ENCODE data around the gene KCNQ1. TPM values are rescaled to one million over a fixed set of nuclear protein-coding genes. Genes with fewer than 3 reads are reported as not detected.

KCNQ1 gene
- total and polyA plus RNA-seq, 2 donors (not counting 3 experiments of a cell fraction or from before 2014, with no cell fraction given) = 0.07 to 0.09 TPM

DNA sequence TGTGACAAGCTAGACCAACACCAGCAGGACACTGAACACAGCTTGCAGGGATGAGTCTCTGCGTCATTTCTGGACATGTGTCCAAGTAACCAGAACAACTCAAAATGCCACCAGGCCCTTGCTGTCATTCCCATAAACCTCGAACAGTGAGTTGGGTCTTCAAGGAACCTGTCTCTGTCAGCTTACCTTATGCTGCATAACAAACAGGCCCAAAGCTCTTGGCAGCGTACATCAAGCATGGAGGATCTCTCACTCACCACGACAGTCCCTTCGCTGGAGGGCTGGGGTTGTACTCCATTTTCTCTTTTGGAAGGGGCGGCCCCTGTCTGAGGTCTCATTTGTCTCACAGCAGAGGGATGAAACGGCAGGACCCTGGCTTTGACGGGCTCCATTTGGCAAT lies 434.0 kb downstream of the KCNQ1 start:
- Histone ChIP-seq H3K27ac (ENCODE audit: insufficient read depth, low read depth, low read length) (no peak overlapping the region), H3K9ac (replicated peaks; ENCODE audit: extremely low read depth, insufficient read depth, low read length) (no peak overlapping the region), H3K27me3 (ENCODE audit: control insufficient read depth in 2 of 2, insufficient read depth in 2 of 2, low read length in 2 of 2) (peaks cover 3 to 10% of the 10 kb centered on the region in 2 experiments), H2AFZ (ENCODE audit: low read depth, low read length) (no peak overlapping the region), H3K9me3 (replicated peaks; ENCODE audit: control insufficient read depth, insufficient read depth, low read length) (no peaks in the 10 kb centered on the region), H3K36me3 (ENCODE audit: control insufficient read depth in 2 of 2, extremely low read depth in 1 of 2, insufficient read depth in 2 of 2, low read length in 2 of 2) (no peaks in the 10 kb centered on the region), H3K4me3 (replicated peaks in 1 of 3; ENCODE audit: insufficient read depth in 1 of 3, low read depth in 1 of 3, low read length in 3 of 3) (no peak overlapping the region), H3K9me1 (replicated peaks; ENCODE audit: control insufficient read depth, extremely low read depth, insufficient read depth, low read length) (no peaks in the 10 kb centered on the region), H3K79me2 (ENCODE audit: control insufficient read depth, insufficient read depth, low read length) (no peaks in the 10 kb centered on the region), H3K4me2 (ENCODE audit: insufficient read depth, low read length) (no peak overlapping the region), H3K4me1 (ENCODE audit: control insufficient read depth, extremely low read depth, insufficient read depth, low read length) (peaks cover 1% of the 10 kb centered on the region), H4K20me1 (replicated peaks; ENCODE audit: control insufficient read depth, extremely low read depth, insufficient read depth, low read length) (no peaks in the 10 kb centered on the region)
- BruUV-seq (replicated peaks) = no TSS peak
- no peak for DNase-seq (ENCODE audit: low read depth, low spot score)
- no peak for FAIRE-seq
- TF ChIP-seq MAX (IDR thresholded peaks at IDR 0.05; ENCODE audit: insufficient read depth, insufficient read length) (no peak), GATA2 (IDR thresholded peaks at IDR 0.05; ENCODE audit: insufficient read depth, insufficient read length, low read depth, low read length) (no peak), JUN (IDR thresholded peaks at IDR 0.05; ENCODE audit: borderline replicate concordance, insufficient read depth, insufficient read length, low read depth) (no peak), FOS (IDR thresholded peaks at IDR 0.05; ENCODE audit: borderline replicate concordance, insufficient read depth, low read length) (no peak), EZH2 (IDR thresholded peaks at IDR 0.05; ENCODE audit: borderline replicate concordance, low read depth, low read length, severe bottlenecking) (no peak), POLR2AphosphoS5 (IDR thresholded peaks at IDR 0.05; ENCODE audit: insufficient read depth, low read depth, low read length) (no peak), CTCF (IDR thresholded peaks at IDR 0.05; ENCODE audit: extremely low read depth in 1 of 2, insufficient read depth in 1 of 2, low read depth in 1 of 2, low read length in 2 of 2) (no peak), POLR2A (IDR thresholded peaks at IDR 0.05; ENCODE audit: low read depth, low read length) (no peak), MYC (IDR thresholded peaks at IDR 0.05; ENCODE audit: low read depth, low read length) (no peak)
- dilution Hi-C loops (cut with MboI; ENCODE audit: extremely low pct_ligation_motif_present, low sequenced_read_pairs) (no loop called here), intact Hi-C loops (cut with micrococcal nuclease) (no loop called here)
- POLR2A ChIA-PET = no interaction called here
- CTCF ChIA-PET = interaction anchor here (0.8 to 16.2 kb wide), 3 partner anchors 9 to 345 kb away, joined by 3 to 711 read pairs (median 4); no protein-coding TSS in a partner anchor
